Activated CD8-positive, alpha-beta memory T cell treated with anti-CD3 and anti-CD28 coated beads for 36 hours (primary cell): ENCODE data around the gene TTBK1. TPM values are rescaled to one million over a fixed set of nuclear protein-coding genes. Genes with fewer than 3 reads are reported as not detected.

Experiments used
- CTCF ChIA-PET: fragments of 350-600 bp; sonication (Branson Sonifier 250); formaldehyde crosslinking; loops from one replicate; lab custom pipeline; 2021; ENCODE audit warnings: antibody characterized with exemption; lab: Charles Lee
- POLR2A ChIA-PET: fragments of 350-600 bp; sonication (Branson Sonifier 250); formaldehyde crosslinking; loops from one replicate; lab custom pipeline; 2021; ENCODE audit warnings: antibody characterized with exemption; lab: Charles Lee
- total RNA-seq, 2 experiments: library from RNA; stranded (reverse); gene quantifications; one replicate each; pipeline ENCODE4 v1.2.3, GENCODE V29; 2021

Gene TTBK1
- total RNA-seq, 2 experiments from 2014 or later = 0.65 to 0.67 TPM

DNA sequence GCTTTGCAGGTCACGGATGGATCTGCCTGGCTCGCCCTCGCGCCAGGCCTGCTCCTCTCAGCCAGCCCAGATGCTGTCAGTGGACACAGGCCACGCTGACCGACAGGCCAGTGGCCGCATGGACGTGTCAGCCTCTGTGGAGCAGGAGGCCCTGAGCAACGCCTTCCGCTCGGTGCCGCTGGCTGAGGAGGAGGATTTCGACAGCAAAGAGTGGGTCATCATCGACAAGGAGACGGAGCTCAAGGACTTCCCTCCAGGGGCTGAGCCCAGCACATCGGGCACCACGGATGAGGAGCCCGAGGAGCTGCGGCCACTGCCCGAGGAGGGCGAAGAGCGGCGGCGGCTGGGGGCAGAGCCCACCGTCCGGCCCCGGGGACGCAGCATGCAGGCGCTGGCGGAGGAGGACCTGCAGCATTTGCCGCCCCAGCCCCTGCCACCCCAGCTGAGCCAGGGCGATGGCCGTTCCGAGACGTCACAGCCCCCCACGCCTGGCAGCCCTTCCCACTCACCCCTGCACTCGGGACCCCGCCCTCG is 19.6 kb downstream of the TTBK1 start:
- ChIA-PET POLR2A (no interaction called here), CTCF (interaction anchor here (0.6 to 1.9 kb wide), 7 partner anchors 14 to 254 kb away, joined by 3 to 5 read pairs (median 3); partner anchors contain the start of genes DNPH1, POLR1C and YIPF3)

DNA sequence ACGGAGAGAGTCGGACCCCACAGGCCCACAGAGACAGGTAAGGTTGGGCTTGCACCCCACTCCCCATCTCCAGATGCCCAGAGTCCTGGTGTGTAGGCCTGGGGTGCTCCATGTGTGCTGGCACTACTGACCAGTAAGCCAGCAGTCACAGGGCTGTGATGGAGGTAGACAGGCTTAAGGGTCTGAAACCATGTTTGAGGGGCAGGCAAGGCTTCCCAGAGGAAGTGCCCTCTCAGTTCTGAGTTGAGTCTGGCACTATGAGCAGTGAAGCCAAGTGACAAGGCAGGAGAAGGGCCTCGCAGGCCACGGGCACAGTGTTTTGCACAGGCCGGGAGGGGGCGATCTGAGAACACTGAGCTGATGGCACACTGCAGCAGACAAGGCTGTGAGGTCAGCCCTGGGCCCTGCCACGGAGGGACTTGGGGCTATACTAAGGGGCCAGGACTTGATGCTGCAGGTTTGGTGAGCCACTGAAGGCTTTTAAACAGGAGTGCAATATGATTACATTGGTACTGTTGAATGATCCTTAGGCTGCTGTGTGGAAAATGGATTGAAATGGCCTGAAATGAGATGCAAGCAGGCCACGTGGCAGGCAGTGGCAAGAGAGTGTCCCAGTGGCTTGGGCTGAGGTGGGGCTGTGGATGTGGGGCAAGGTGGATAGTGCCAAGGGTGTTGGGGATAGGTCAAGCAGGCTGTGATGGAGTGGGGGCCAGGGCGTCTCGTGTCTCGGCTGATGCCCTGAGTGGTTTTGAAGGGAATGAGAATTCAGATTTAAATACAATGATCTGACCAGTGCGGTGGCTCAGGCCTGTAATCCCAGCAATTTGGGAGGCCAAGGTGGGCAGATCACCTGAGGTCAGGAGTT is 20.3 kb downstream of the TTBK1 start:
- CTCF ChIA-PET = interaction anchor here (0.5 to 1.7 kb wide), 8 partner anchors 10 to 777 kb away, joined by 3 to 6 read pairs (median 4); partner anchors contain the start of gene DNPH1
- POLR2A ChIA-PET = interaction anchor here (1.1 kb wide), 1 partner anchor 226 kb away, joined by 3 read pairs; no protein-coding TSS in a partner anchor

GRCh38 chr6:43264599-43265145 is 21.4 kb downstream of the TTBK1 start:
- ChIA-PET POLR2A (interaction anchor here (1.1 kb wide), 1 partner anchor 225 kb away, joined by 3 read pairs; no protein-coding TSS in a partner anchor), CTCF (interaction anchor here (0.7 to 1.7 kb wide), 2 partner anchors 242 to 779 kb away, joined by 4 to 5 read pairs; no protein-coding TSS in a partner anchor)

GRCh38 chr6:43265564-43265963 is 22.3 kb downstream of the TTBK1 start:
- ChIA-PET CTCF (no interaction called here), POLR2A (no interaction called here)

DNA sequence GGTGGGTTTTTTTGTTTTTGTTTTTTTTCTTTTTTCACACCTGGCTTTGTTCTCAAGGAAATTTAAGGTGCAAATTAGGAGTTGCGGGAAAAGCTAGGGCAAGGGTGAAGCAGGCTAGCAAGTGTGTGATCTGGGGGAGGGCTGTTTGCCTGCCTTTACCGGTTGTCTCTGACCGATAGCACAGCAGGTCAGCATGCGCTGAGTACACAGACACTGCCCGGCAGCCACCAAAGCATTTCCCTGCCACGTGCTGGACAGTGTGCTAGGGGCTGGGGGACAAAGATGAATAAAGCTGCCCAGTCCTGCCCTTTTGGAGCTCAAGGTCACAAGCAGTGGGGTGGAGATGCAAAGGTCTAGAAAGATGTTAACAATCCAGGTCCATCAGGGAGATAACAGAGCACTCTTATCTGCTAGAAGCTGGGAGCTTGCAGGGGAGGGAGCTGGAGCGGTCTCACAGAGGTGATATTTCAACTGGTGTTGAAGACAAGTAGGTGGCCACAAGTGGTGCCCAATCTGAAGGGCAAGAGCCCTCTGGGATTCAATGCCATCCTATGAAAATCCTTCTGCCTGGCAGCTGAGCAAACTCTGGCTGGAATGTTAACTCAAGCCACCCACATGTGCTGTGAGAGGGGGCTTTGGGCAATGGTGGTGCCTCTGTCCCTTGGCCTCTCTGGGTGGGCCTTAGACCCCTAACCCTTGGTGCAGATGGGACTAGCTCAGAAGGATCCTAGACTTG is 24.5 kb downstream of the TTBK1 start:
- ChIA-PET CTCF (interaction anchor here (0.7 kb wide), 1 partner anchor 39 kb away, joined by 3 read pairs; the partner anchor contains the start of gene DNPH1), POLR2A (no interaction called here)

GRCh38 chr6:43268355-43268700 is 25.0 kb downstream of the TTBK1 start:
- ChIA-PET CTCF (interaction anchor here (0.7 kb wide), 1 partner anchor 39 kb away, joined by 3 read pairs; the partner anchor contains the start of gene DNPH1), POLR2A (no interaction called here)

DNA sequence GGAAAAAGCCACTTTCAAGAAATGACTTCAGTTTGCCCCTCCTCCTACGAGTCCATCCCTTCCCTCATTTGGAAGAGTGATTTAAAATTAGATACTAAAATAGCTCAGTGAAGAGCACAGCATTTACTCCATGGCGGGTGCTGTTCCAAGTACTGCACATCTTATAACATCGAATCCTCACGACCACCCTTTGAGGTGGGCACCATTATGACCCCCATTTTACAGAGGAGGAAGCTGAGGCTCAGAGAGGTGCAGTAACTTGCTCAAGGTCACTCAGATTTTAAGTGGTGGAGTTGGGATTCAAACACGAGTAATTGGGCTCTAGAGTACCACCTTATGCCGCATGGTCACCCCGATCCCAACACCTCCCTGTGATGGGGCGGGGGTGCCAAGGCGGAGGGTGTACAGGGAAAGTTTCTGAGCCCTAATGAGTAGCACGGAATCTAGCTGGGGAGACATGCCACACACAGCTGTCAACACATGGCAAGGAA is 25.5 kb downstream of the TTBK1 start:
- ChIA-PET POLR2A (no interaction called here), CTCF (interaction anchor here (0.5 kb wide), 1 partner anchor 598 kb away, joined by 5 read pairs; no protein-coding TSS in a partner anchor)

DNA sequence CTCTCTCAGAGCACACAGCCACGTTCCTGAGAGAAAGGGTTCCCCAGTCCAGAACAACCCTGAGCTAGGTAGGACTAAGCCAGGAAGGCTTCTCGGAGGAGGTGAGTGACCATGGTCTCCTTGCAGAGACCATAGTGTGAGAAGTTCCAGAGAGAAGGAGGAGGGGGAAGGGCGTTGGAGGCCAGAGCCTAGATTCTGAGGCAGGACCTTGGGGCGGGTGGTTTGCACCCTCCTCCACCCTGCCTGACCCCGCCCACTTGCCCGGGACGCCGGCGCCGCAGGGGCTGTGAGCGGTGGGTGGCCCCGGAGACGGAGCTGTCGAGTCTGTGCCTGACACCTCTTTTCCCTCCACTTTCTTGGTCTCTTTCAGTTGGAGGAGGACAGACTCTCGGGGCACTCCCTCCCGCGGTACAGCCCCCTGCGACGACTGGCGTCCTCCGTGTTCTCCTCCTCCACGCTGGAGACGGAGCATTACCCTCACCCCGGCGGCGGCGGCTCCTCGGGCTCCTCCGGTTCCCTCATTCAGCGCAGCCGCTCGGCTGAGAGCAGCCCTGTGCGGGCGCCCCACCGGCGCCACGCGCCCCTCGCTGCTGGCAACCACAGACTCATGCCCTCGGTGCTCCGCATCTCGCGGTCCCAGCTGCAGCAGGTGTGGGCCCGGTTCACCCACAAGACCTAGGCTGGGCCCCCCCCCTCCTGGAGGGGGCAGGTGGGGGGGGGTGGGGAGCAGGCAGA is 26.2 kb downstream of the TTBK1 start:
- ChIA-PET CTCF (interaction anchor here (0.5 kb wide), 1 partner anchor 598 kb away, joined by 5 read pairs; no protein-coding TSS in a partner anchor), POLR2A (no interaction called here)

DNA sequence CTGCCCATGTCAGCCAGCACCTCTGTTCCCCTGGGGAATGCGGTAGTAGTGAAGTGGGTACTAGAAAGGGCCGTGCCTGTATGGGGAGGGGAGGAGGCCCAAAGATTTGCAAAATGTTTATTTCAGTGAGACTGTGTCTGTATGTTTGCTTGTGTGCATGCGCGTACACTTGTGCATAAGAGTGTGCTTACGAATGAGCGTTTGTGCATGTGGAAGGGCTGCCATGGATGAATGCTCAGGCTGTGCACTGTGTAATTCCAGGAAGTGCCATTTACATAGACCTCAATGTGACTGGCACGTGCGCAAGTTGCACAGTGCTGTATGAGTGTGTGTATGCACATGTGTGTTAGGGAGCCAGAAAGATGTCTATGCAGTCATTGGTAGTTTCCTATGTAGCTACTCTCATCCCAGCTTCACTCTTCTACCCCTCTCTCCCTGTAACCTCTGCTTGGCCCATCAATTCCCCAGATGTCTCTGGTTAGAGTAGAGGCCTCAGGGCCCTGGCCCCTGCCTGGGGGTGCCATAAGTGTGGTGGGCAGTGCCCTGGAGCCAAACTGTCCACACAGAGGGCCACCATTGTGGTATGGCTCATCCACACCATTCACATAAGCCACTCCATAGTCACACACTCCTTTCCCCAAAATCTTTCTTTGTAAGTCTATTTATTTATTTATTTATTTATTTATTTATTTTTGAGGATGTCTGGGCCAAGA is 28.0 kb downstream of the TTBK1 start:
- CTCF ChIA-PET = interaction anchor here (0.6 kb wide), 1 partner anchor 33 kb away, joined by 3 read pairs; no protein-coding TSS in a partner anchor
- POLR2A ChIA-PET = no interaction called here

GRCh38 chr6:43271944-43272343 is 28.7 kb downstream of the TTBK1 start:
- CTCF ChIA-PET = interaction anchor here (0.6 kb wide), 1 partner anchor 34 kb away, joined by 3 read pairs; no protein-coding TSS in a partner anchor
- POLR2A ChIA-PET = no interaction called here

DNA sequence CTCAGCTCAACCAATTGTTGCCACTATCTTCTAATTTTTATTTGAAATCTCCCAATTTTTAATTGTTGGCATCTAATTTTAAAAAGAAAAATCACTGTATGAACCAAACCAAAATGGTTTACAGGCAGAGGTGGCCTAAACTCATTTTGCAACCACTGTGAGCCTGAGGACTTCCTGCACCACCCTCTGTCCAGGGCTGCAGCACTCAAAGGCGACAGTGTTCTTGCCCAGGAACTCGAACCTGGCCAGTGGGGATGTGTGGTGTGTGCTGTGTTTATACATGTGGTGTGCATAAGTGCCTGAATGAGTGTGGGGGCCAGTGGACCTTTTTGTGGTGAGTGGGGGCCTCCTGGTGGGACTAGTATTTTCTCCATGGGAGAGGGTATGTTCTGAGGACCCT is 30.4 kb downstream of the TTBK1 start:
- POLR2A ChIA-PET = no interaction called here
- CTCF ChIA-PET = no interaction called here

DNA sequence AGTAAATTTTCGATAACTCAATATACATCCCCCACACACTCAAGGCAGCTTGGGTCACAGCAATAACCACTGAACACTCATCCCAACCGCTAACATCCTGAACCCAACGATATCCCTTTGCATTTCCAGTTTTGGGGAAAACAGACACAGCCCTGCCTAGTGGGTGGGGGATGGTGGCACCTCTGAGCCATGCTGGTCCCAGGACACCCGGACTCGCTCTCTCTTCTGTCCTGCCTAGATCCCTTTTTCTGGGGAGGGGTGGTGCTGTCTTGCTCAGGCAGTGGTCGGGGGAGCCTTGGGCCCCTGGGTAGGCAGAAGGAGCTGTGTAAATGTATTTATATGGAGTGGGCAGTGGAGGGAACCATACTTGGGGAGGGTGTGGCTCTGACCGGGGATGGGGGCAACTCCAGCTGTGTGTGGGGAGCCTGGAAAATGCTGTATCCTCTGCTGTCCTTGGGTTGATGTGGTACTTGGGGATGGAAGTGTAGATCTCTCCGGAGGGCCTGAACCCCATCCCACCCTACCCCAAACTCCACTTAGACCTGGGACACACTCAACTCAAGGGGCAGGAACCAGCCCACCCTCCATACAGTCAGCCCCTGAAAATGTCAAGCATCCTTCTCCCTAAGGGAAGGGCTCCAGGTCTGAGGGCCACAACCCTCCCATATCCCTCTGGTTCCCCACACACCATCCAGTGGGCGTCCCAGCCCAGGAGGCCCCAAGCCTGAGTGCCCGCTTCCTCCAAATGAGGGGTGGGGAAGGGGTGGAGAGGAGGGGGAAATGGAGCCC is 31.0 kb downstream of the TTBK1 start:
- ChIA-PET POLR2A (no interaction called here), CTCF (no interaction called here)

DNA sequence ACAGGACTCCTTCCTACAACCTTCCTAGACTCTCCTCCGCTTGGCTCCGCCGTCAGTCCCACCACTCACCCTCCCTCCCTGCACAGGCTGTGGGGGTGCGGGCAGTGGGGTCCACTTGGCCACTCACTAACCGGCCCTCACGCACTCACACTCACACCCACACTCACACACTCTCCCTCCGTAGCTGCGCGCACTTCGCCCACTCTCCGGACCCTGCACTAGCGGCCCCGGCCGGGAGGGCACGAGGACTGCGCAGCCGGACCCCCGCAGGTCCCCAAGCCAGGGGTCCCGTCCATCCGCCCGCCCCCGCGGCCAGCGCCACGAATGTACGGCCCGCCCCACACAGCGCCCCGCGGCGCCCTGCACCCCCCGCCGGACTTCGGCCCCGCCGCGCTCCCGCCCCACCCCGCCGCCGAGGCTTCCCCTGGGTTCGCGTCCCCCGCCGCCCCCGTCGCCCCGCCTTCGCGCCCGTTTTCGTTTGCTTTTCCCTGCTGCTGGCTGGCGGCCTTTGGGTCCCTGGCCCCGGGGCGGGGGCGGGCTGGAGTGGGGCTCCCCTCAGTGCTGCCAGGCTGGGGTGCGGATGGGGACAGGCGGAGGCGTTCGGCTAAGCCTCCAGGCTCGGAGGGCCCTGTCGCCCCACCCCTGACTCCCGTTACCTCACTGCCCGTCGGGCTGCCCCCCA is 31.8 kb downstream of the TTBK1 start:
- POLR2A ChIA-PET = interaction anchor here (0.6 kb wide), 1 partner anchor 21 kb away, joined by 3 read pairs; no protein-coding TSS in a partner anchor
- CTCF ChIA-PET = no interaction called here

DNA sequence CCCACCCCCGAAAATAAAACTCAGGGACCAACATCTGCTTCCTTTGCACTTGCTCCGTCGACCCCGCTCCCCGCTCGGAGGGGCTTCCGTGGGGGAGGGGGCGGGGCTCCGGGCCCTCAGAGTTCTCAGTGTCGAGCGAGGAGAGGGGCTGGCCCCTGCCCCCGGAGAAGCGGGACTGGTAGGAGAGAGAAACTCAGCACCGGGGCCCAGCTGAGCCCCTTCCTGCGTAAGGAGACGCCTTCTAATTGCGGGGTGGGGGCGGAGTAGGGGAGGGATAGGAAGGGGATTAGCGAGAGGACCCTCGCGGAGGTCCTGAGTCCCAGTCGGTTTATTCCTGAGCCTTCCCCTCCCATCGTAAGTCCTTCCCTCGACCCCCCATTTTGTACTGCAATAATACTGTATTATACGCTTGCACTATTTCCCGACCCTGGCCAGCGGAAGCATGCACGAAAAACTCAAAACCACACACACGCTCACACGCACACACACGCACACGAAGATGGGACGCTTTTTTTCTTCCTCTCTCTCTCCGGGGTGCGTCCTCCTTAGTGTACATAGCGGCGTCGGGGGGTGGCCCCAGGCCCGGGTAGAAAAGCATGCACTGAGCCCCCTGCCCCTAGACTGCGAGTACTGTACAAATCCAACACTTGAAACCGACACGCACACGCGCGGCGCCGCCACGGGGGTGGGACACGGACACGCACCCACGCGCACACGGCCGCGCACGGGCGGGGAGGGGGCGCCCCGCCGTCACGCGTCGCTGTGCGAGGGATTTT is 32.7 kb downstream of the TTBK1 start:
- ChIA-PET CTCF (no interaction called here), POLR2A (interaction anchor here (0.6 kb wide), 1 partner anchor 20 kb away, joined by 3 read pairs; no protein-coding TSS in a partner anchor)

- CTCF ChIA-PET = interaction anchor here (1.1 kb wide), 1 partner anchor 13 kb away, joined by 3 read pairs; no protein-coding TSS in a partner anchor
- POLR2A ChIA-PET = no interaction called here
These were observed 33.5 kb downstream of the TTBK1 start for GRCh38 chr6:43276577-43277305.
